ENCODE measurements around the gene LRRC53. TPM values are rescaled to one million over a fixed set of nuclear protein-coding genes. Genes with fewer than 3 reads are reported as not detected.

The LRRC53 gene
- total and polyA plus RNA-seq, 2 of the 4 experiments (the other 2 are of a cell fraction) = not detected

DNA sequence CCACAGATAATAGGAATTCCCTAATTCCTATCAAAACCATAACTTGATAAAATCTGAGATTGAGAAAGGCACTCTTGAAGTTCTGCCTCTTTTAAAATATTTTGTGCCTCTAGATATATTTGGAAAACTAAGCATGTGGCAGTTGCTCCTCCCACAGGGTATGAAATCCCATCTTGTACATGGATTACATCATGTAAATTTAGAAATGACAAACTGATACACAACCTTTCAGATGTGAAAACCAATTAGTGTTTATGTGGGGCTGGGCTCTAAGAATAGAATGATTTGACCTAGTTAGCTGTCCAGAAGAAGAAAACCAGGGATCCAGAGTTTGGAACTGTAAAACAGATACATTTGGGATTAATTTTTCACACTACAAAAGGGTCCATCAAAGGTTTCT, 15.7 kb downstream of the LRRC53 start:
- H4K8ac ChIP-seq (ENCODE audit: low read depth in 2 of 2, low read length in 2 of 2) = no peak overlapping the region
- H3K27me3 ChIP-seq (ENCODE audit: control insufficient read depth, insufficient read depth, low read length) = no peaks in the 10 kb centered on the region
- no peak overlapping the region for H2AK9ac ChIP-seq (replicated peaks; ENCODE audit: low read depth, low read length, poor library complexity)
- H3K4me2 ChIP-seq (ENCODE audit: low read depth, low read length) = no peak overlapping the region
- TF ChIP-seq, protein P1, sequence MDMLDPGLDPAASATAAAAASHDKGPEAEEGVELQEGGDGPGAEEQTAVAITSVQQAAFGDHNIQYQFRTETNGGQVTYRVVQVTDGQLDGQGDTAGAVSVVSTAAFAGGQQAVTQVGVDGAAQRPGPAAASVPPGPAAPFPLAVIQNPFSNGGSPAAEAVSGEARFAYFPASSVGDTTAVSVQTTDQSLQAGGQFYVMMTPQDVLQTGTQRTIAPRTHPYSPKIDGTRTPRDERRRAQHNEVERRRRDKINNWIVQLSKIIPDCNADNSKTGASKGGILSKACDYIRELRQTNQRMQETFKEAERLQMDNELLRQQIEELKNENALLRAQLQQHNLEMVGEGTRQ (IDR thresholded peaks at IDR 0.05; ENCODE audit: low read depth, low read length) = no peak
- no peak for TF ChIP-seq SMC3 (IDR thresholded peaks at IDR 0.05; ENCODE audit: low read depth, low read length)
- TF ChIP-seq NFE2L2 (IDR thresholded peaks at IDR 0.05; ENCODE audit: low read depth, low read length) = no peak
- TF ChIP-seq MXI1 (IDR thresholded peaks at IDR 0.05; ENCODE audit: borderline replicate concordance, low read depth, low read length) = no peak
- TF ChIP-seq RCOR1 (IDR thresholded peaks at IDR 0.05; ENCODE audit: insufficient replicate concordance, low read length) = no peak
- no peak for TF ChIP-seq MAFK (IDR thresholded peaks at IDR 0.05; ENCODE audit: low read depth, low read length)
- TF ChIP-seq RFX5 (IDR thresholded peaks at IDR 0.05; ENCODE audit: low read depth, low read length) = no peak
- TF ChIP-seq CEBPB (IDR thresholded peaks at IDR 0.05; ENCODE audit: low read depth, low read length) = no peak
- TF ChIP-seq MAZ (IDR thresholded peaks at IDR 0.05; ENCODE audit: borderline replicate concordance, low read depth, low read length) = no peak
- no peak for TF ChIP-seq ELK1 (IDR thresholded peaks at IDR 0.05; ENCODE audit: borderline replicate concordance, low read depth, low read length)
- TF ChIP-seq CTCF (conservative IDR thresholded peaks at IDR 0.05; ENCODE audit: low read depth, low read length) = no peak
- TF ChIP-seq BHLHE40 (IDR thresholded peaks at IDR 0.05; ENCODE audit: low read depth, low read length) = no peak
- TF ChIP-seq FOS (IDR thresholded peaks at IDR 0.05; ENCODE audit: low read depth, low read length) = no peak
- no peak for TF ChIP-seq POLR2A (IDR thresholded peaks at IDR 0.05; ENCODE audit: low read depth, low read length)
- no peak for TF ChIP-seq CHD1 (IDR thresholded peaks at IDR 0.05; ENCODE audit: low read depth, low read length)
- no peak for TF ChIP-seq RAD21 (IDR thresholded peaks at IDR 0.05; ENCODE audit: low read length)
- no peak overlapping the region for H2BK5ac ChIP-seq (ENCODE audit: low read depth, low read length, poor library complexity, severe bottlenecking)
- H3K4me3 ChIP-seq (ENCODE audit: insufficient read depth, low read depth, low read length) = no peak overlapping the region
- in situ Hi-C loops (cut with MboI; ENCODE audit: low sequenced_read_pairs) = no loop called here
- no peak overlapping the region for H4K91ac ChIP-seq (ENCODE audit: insufficient read depth, low read depth, low read length)
- H2BK15ac ChIP-seq (ENCODE audit: low read depth, low read length) = no peak overlapping the region
- H3K36me3 ChIP-seq (ENCODE audit: control insufficient read depth, insufficient read depth, low read length) = no peaks in the 10 kb centered on the region
- no peak overlapping the region for H3K4ac ChIP-seq (ENCODE audit: low read depth, low read length)
- ChIA-PET CTCF (no interaction called here), POLR2A (ENCODE audit: unreplicated experiment) (no interaction called here)
- H3K56ac ChIP-seq (ENCODE audit: extremely low read depth, insufficient read depth, low read length) = no peak overlapping the region
- H4K5ac ChIP-seq (ENCODE audit: low read depth, low read length) = no peak overlapping the region
- no peak overlapping the region for H2AFZ ChIP-seq (replicated peaks; ENCODE audit: low read length, poor library complexity)
- no peak for DNase-seq
- no peak overlapping the region for H2AK5ac ChIP-seq (ENCODE audit: low read depth, low read length)
- H3K4me1 ChIP-seq (ENCODE audit: control insufficient read depth, insufficient read depth, low read length) = no peaks in the 10 kb centered on the region
- no peak overlapping the region for H3K18ac ChIP-seq (ENCODE audit: low read depth, low read length)
- H3K79me1 ChIP-seq (ENCODE audit: low read depth in 1 of 2, low read length in 2 of 2) = no peaks in the 10 kb centered on the region
- H3K14ac ChIP-seq (replicated peaks; ENCODE audit: low read depth, low read length) = no peak overlapping the region
- dilution Hi-C loops (cut with HindIII; ENCODE audit: low sequenced_read_pairs, unreplicated experiment) = no loop called here
- H4K20me1 ChIP-seq (ENCODE audit: insufficient read depth, low read length) = no peaks in the 10 kb centered on the region
- no peak for ATAC-seq (ENCODE audit: low read depth)
- H3K9me1 ChIP-seq (ENCODE audit: insufficient read depth, low read length) = no peaks in the 10 kb centered on the region
- H3K9me3 ChIP-seq (ENCODE audit: control insufficient read depth, insufficient read depth, low read length) = no peaks in the 10 kb centered on the region
- no TSS peak for BruUV-seq (replicated peaks)
- H3K23ac ChIP-seq (ENCODE audit: low read depth, low read length) = no peak overlapping the region
- intact Hi-C loops (cut with micrococcal nuclease) = no loop called here
- H3K9ac ChIP-seq (ENCODE audit: low read depth, low read length) = no peak overlapping the region
- H2BK20ac ChIP-seq (ENCODE audit: low read depth, low read length) = no peak overlapping the region
- H3K27ac ChIP-seq (ENCODE audit: insufficient read depth, low read length) = no peak overlapping the region
- H2BK120ac ChIP-seq (ENCODE audit: low read depth, low read length) = no peak overlapping the region
